DND-41 (cell line): ENCODE measurements around the gene ZNF273.

Source experiments
- ATAC-seq: fragments of 200-7000 bp; cut with Tn5 transposase; 3 replicates; pipeline ENCODE4 v1.9.1; 2021; ENCODE audit warnings: low read depth; ENCODE audit not compliant: insufficient read depth
- DNase-seq: peaks from one replicate; pipeline ENCODE4 v3.0.0-alpha.2; 2020
- H2AFZ ChIP-seq: 2 replicates; pipeline ENCODE4 v1.6.0; 2012; ENCODE audit warnings: low read depth, low read length
- H3K27ac ChIP-seq: 2 replicates; pipeline ENCODE4 v1.5.1; 2012; ENCODE audit warnings: low read length, inconsistent platforms
- H3K27me3 ChIP-seq: fragments of 200-600 bp; sonication (generic); 2 replicates; pipeline ENCODE4 v1.6.0; 2012; ENCODE audit warnings: low read length, mild to moderate bottlenecking, inconsistent platforms; ENCODE audit not compliant: insufficient read depth, poor library complexity
- H3K36me3 ChIP-seq: 2 replicates; pipeline ENCODE4 v1.5.1; 2012; ENCODE audit warnings: low read length, inconsistent platforms; ENCODE audit not compliant: insufficient read depth
- H3K4me1 ChIP-seq: 2 replicates; pipeline ENCODE4 v1.5.1; 2012; ENCODE audit warnings: mild to moderate bottlenecking, low read length; ENCODE audit not compliant: insufficient read depth
- H3K4me2 ChIP-seq: 2 replicates; pipeline ENCODE4 v1.6.0; 2012; ENCODE audit warnings: mild to moderate bottlenecking, moderate library complexity, low read length, inconsistent platforms; ENCODE audit not compliant: insufficient read depth
- H3K4me3 ChIP-seq, 2 experiments: fragments of 200-600 bp in 1 of 2; shearing (Covaris generic) in 1 of 2; 2 replicates each; pipeline ENCODE4 v1.5.1; 2012 to 2016; ENCODE audit warnings: inconsistent platforms in 2 of 2, low read length in 2 of 2, mild to moderate bottlenecking in 2 of 2, low read depth in 1 of 2, moderate library complexity in 1 of 2
- H3K79me2 ChIP-seq: 2 replicates; pipeline ENCODE4 v1.6.0; 2012; ENCODE audit warnings: low read length, inconsistent platforms; ENCODE audit not compliant: insufficient read depth
- H3K9ac ChIP-seq: 2 replicates; pipeline ENCODE4 v1.6.0; 2012; ENCODE audit warnings: low read depth, mild to moderate bottlenecking, inconsistent platforms, low read length, moderate library complexity
- H3K9me3 ChIP-seq: 2 replicates; pipeline ENCODE4 v1.5.1; 2012; ENCODE audit warnings: low read length, moderate library complexity, mild to moderate bottlenecking, inconsistent platforms; ENCODE audit not compliant: insufficient read depth, severe bottlenecking
- H4K20me1 ChIP-seq: 2 replicates; pipeline ENCODE4 v1.6.0; 2012; ENCODE audit warnings: low read length; ENCODE audit not compliant: insufficient read depth
- CTCF ChIP-seq: IDR thresholded peaks from 2 replicates; pipeline ENCODE4 v1.5.1; 2012; ENCODE audit warnings: borderline replicate concordance, low read length, moderate library complexity, mild to moderate bottlenecking; ENCODE audit not compliant: poor library complexity, severe bottlenecking; ENCODE audit errors: extremely low read depth
- EZH2 ChIP-seq: IDR thresholded peaks from 3 replicates; pipeline ENCODE4 v1.6.1; 2012; ENCODE audit warnings: borderline replicate concordance, low read depth, mild to moderate bottlenecking, moderate library complexity, low read length, inconsistent platforms; ENCODE audit not compliant: severe bottlenecking

ZNF273 gene

GRCh38 chr7:64951250-64951848 is 48.3 kb downstream of the ZNF273 start:
- TF ChIP-seq CTCF (peak; percentile 87), EZH2 (no peak)
- Histone ChIP-seq H3K9ac (no peak overlapping the region), H3K4me2 (no peak overlapping the region), H3K27me3 (no peaks in the 10 kb centered on the region), H3K79me2 (no peaks in the 10 kb centered on the region), H3K36me3 (no peaks in the 10 kb centered on the region), H3K4me1 (no peaks in the 10 kb centered on the region), H2AFZ (no peak overlapping the region), H3K4me3 (no peak overlapping the region), H4K20me1 (no peaks in the 10 kb centered on the region), H3K9me3 (no peaks in the 10 kb centered on the region), H3K27ac (no peak overlapping the region)
- DNase-seq (no peak), ATAC-seq (peak; percentile 76)

DNA sequence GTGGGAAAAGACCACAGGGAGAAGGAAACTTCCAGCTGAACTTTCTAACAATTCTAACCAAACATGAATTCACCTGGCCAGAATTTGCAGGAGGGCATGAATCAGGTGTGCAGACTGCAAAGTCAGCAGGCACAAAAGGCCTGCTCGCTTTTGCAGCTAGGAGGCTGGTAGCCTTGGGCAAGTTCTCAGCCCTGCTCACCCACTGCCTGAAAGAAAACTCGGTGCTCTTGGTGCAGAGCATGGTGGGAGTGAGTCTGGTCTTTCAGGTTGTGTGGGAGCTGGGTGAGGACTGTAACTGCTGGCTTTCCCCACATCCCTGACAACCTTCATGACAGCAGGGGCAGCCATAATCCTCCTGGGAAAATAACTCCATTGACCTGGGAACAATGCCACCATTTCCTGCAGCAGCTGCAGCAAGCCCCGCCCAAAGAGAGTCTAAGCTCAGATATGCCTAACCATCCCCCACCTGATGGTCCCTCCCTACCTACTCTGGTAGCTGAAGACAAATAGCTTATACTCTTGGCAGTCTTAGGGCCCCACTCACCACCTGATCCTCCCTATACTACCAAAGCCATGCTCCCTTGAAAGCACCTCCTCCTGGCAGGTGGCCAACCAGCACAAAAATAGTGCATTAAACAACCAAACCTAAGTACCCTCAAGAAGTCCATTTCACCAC is 56.1 kb downstream of the ZNF273 start:
- no peaks in the 10 kb centered on the region for H3K9me3 ChIP-seq
- no peaks in the 10 kb centered on the region for H3K36me3 ChIP-seq
- H3K27me3 ChIP-seq, result no peaks in the 10 kb centered on the region
- no peak for ATAC-seq
- no peaks in the 10 kb centered on the region for H4K20me1 ChIP-seq
- H3K9ac ChIP-seq, result no peak overlapping the region
- no peak overlapping the region for H3K4me2 ChIP-seq
- H3K79me2 ChIP-seq, result no peaks in the 10 kb centered on the region
- H2AFZ ChIP-seq, result no peak overlapping the region
- H3K4me1 ChIP-seq, result no peaks in the 10 kb centered on the region
- no peak overlapping the region for H3K27ac ChIP-seq
- no peak overlapping the region for H3K4me3 ChIP-seq
- no peak for DNase-seq
- TF ChIP-seq CTCF (no peak), EZH2 (no peak)

- TF ChIP-seq CTCF, result no peak
- no peak for TF ChIP-seq EZH2
- Histone ChIP-seq H3K27me3 (no peaks in the 10 kb centered on the region), H3K9me3 (peaks cover 4% of the 10 kb centered on the region), H3K36me3 (no peaks in the 10 kb centered on the region), H3K4me3 (no peak overlapping the region), H4K20me1 (no peaks in the 10 kb centered on the region), H3K27ac (no peak overlapping the region), H3K79me2 (no peaks in the 10 kb centered on the region), H2AFZ (no peak overlapping the region), H3K4me1 (no peaks in the 10 kb centered on the region), H3K4me2 (no peak overlapping the region), H3K9ac (no peak overlapping the region)
- no peak for DNase-seq
- ATAC-seq, result no peak
These were observed 62.5 kb downstream of the ZNF273 start for GRCh38 chr7:64965594-64965993.
